ENCODE data around the gene OR52K2.

- TF ChIP-seq CTCF (IDR thresholded peaks at IDR 0.05; ENCODE audit: low read depth, low read length) (no peak), POLR2A (IDR thresholded peaks at IDR 0.05; ENCODE audit: extremely low read depth, insufficient read length) (no peak), MYC (IDR thresholded peaks at IDR 0.05; ENCODE audit: low read depth, low read length) (no peak)
- TF ChIP-seq, protein P1, sequence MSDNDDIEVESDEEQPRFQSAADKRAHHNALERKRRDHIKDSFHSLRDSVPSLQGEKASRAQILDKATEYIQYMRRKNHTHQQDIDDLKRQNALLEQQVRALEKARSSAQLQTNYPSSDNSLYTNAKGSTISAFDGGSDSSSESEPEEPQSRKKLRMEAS (IDR thresholded peaks at IDR 0.05; ENCODE audit: low read depth, low read length), result no peak
These were observed 17.2 kb downstream of the OR52K2 start for GRCh38 chr11:4466131-4466870.

Data from NB4 (cell line).